HG03520 (cell line): Measurements from ENCODE around the gene ZFAND3.

Experiments used
- ATAC-seq: cut with Tn5 transposase; IDR thresholded peaks from one replicate; pipeline ENCODE4 v1.9.1; 2021; ENCODE audit warnings: mild to moderate bottlenecking, moderate library complexity; ENCODE audit not compliant: unreplicated experiment

The ZFAND3 gene, protein sequence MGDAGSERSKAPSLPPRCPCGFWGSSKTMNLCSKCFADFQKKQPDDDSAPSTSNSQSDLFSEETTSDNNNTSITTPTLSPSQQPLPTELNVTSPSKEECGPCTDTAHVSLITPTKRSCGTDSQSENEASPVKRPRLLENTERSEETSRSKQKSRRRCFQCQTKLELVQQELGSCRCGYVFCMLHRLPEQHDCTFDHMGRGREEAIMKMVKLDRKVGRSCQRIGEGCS

GRCh38 chr6:37819177-37819801 lies at the start of gene ZFAND3:
ZFAND3 (plus strand) TSS chr6:37819727; CDS start chr6:37819946, 219 bp downstream.
- peak; percentile 81 for ATAC-seq

GRCh38 chr6:37774028-37774680 lies 45.4 kb upstream of the ZFAND3 start:
- no peak for ATAC-seq

- no peak for ATAC-seq
Measured at GRCh38 chr6:37776566-37776965, 43.0 kb upstream of the ZFAND3 start.

DNA sequence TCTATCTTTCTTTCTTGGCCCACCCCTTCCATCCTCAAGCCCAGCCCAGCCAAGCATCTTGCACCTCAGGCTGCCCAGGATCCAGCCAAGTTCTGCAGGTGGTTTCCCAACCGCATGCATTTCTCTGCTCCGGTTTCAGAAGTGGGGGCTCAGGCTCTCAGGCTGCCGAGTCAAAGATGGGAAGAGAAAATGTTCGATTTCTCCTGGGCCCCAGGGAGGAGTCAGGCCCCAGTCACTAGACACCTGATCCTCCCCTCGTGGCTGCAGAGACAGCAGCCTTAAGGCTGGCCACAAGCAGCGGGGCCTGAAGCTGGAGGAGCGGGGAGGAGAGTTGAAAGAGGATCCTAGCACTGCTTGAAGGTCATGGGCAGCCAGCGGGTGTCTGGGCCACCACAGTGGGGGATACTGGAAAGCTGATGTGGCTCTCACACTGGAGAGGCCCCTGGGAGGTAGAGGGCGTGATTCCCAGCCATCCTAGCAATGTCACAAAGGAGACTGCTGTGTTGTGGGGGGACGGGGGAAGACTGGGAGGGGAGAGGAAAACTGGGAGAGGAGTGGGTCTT lies 42.2 kb upstream of the ZFAND3 start:
- ATAC-seq = peak; percentile 55

DNA sequence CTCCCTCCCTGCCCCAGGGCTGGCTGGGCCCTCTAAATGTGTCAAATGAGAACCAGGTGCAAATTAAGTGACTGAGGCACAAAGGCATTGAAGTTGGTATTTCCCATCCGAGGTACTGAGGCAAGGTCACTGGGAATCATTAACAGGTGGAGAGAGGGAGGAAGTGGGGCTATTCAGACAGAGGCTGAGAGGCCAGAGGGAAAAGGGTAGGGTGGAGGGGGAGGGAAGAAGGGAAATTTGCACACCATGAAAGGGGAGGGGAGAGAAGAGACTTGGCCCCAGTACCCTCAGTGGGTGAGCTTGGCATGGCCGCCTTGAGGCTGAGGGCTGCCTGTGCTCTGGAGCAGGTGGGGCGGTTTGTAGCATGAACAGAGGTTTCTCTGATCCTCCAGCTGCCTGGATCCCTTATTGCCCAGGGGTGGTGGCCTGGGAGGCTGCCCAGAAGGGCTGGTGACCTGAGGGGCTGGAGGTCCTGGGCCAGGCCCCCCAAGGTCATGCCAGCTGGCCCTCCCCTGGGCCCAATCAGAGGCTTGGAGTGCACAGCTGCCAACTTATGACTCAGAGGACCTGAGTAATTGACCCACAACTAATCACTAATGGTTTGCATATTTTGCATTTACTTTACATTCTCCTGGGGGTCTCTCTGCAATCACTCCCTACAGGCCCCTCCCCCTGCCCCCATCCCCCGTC lies 40.3 kb upstream of the ZFAND3 start:
- ATAC-seq = no peak

- no peak for ATAC-seq
Measured at GRCh38 chr6:37779902-37780628, 39.5 kb upstream of the ZFAND3 start.

GRCh38 chr6:37781788-37782187 lies 37.7 kb upstream of the ZFAND3 start:
- no peak for ATAC-seq

- no peak for ATAC-seq
Measured at GRCh38 chr6:37783025-37783855, 36.3 kb upstream of the ZFAND3 start.

DNA sequence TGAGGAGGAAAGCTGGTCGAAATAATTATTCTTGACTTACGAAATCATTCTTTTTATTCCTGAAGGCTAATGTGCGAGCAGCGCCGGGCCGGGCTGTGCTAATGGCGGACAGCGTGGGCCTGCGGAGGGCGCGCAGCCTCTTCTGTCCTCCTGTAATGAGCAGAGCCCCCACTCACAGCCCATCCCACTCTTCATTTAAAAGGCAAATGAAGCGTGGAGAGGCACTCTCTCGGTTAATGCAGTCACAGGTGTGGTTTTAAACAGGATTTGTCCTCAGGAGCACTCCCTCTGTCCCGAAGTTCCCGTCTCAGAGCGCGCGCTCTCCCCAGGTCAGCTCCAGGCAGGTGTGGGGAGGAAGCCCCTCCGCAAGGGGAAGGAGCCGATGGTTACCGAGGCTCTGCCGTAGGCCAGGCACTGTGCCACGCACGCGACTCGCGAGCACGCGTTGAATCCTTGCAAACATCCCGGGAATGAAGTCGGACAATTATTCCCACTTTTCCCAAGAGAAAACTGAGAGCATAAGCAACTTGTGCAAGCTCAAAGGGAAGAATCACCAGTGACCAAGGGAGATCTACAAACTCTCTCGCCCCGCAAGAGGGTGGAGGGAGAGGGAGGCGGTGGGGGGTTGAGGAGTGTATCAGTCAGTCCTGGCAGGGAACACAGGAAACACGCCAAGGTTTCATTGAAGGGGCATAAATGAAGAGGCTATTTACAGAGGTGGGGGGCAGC lies 35.5 kb upstream of the ZFAND3 start:
- ATAC-seq = no peak

GRCh38 chr6:37784585-37784967 lies 35.0 kb upstream of the ZFAND3 start:
- no peak for ATAC-seq

DNA sequence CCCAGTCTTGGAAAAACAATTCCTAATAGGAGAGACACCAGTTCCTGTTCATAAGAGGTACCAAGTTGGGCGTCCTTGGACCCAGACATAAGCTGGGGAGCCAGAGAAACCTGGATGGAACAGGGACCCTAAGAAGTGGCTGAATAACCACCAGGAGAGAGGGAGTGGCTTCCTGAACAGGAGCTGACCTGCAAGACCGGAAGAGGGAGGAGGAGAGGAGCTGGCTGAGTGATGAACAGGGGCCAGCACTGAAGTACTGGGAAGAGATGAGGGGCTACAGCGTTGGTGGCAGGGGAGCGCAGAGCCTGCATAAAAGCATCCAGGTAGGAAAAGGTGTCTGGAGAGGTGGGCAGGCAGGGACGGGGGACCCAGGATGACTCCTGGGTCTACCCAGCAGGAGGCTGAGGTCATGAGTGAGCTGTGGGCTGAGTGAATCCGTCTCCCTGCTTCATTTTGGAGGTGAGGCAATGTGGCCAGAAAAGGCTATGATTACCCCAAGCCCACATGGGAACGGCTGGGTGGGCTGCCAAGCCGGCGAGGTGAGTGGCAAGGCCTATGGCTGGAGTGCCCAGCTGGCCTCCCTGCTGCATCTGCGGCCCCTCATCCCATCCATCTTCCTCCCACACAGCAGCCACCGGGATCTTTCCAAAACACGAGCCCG lies 34.4 kb upstream of the ZFAND3 start:
- no peak for ATAC-seq

GRCh38 chr6:37785663-37786270 lies 33.8 kb upstream of the ZFAND3 start:
- no peak for ATAC-seq

DNA sequence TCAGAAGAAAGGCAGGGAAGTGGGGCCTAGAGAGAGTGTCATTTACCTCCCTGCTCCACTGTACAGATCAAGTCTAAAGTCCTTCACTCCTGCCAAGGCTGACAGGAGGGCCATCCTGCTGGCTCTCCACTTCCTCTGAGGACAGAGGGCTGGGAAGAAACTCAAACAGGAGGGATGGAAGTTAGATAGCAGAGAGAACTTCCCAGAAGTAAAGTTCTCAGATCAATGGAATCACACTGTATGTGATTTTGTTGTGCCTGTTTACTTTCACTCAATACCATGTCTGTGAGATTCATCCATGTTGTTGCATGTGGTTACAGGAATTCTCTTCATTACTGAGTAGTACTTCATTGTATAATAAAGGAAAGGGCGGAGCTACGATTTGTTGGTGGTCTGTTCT lies 32.3 kb upstream of the ZFAND3 start:
- no peak for ATAC-seq

- ATAC-seq = no peak
Measured at GRCh38 chr6:37788259-37788658, 31.3 kb upstream of the ZFAND3 start.

GRCh38 chr6:37791156-37791919 lies 28.2 kb upstream of the ZFAND3 start:
- peak; percentile 90 for ATAC-seq

- no peak for ATAC-seq
Measured at GRCh38 chr6:37792457-37793033, 27.0 kb upstream of the ZFAND3 start.

DNA sequence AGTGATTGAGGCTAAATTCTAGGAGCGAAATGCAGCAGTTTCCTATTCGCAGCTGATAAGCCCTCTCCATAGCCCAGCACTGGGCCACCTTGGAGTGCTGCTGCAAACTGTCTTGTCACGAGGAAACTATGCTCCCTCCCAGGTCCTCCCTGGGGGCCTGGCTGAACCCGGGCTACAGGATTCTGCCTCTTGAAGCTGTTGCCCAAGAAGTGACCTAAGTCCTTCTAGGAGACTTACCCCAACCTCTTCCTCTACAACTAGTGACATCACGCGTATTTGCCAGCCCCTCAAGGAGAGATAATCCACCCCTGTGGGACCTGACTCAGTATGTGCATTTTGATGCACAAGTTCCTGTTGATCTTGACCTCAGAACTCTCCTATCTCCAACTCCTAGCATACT lies 26.5 kb upstream of the ZFAND3 start:
- ATAC-seq = no peak
